NCI-H526 (cell line): ENCODE data around the gene HSP90AB1.
A peak's percentile ranks its signal among the peaks of the same experiment; 100 is the strongest.

Source experiments
- DNase-seq, 2 experiments: peaks; one replicate each; lab custom pipeline; 2025; lab: John Stamatoyannopoulos, UW

The HSP90AB1 gene

DNA sequence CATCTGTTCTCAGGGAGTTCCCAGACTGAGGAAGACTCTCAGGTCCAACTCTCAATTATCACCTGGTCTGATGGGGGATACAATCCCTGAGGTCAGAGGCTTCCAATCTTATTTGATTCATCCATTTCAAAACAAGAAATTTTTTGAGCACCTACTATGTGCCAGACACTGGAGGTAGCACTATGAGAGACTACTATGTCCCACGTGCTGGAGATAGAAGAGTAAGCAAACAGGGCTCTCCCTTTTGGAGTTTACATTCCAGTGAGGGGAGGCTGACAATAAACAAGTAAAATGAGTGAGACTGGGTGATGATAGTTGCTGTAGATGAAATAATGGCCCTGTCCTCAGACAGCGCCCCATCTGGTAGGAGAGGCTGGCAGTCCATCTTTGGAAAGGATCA is 39.8 kb downstream of the HSP90AB1 start:
- DNase-seq, result no peak

DNA sequence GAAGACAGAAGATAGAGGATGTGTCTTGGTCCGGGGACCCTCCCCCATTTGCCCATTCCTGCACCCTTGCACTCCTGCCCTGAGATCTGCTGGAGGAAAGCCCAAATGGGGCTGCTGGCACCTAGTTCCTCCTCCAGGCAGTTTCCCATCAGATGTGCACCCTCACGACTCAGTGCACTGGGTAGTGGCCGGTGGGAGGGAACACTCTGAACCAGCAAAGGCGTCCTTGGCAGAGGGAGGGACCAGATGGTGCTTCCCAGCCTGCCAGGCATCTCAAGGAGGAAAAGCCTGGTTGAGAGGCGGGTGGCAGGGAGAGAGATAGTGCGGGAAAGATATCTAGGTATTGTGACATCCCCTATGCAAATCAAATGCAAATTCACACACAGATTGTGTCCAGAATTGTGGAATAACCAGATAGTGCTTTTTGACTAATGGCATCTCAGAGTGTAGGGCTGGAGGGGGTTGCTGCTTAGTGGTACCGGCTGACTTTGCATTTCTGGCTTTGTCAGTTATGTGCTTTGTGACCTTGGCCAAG is 42.9 kb downstream of the HSP90AB1 start:
- DNase-seq, result peak in 1 of 2 experiments; percentile 49

DNA sequence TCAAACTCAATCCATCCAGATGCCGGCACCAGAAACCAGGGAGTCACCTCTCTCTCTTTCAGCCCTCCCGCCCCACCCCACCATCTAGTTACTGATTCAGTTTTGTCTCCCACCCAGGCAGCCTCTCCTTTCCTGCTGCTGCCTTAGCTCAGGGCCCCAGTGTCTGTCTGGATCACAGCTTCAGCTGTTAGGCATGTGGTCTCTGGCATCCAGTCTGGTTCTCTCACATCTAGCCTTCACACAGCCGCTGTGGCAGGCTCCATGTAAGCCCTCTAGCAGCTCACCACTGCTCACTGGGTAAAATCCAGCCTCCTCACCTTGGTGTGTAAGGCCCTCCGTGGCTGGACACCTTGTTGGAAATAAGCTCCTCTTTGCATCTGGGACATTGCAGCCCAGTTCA is 44.9 kb downstream of the HSP90AB1 start:
- no peak for DNase-seq

DNA sequence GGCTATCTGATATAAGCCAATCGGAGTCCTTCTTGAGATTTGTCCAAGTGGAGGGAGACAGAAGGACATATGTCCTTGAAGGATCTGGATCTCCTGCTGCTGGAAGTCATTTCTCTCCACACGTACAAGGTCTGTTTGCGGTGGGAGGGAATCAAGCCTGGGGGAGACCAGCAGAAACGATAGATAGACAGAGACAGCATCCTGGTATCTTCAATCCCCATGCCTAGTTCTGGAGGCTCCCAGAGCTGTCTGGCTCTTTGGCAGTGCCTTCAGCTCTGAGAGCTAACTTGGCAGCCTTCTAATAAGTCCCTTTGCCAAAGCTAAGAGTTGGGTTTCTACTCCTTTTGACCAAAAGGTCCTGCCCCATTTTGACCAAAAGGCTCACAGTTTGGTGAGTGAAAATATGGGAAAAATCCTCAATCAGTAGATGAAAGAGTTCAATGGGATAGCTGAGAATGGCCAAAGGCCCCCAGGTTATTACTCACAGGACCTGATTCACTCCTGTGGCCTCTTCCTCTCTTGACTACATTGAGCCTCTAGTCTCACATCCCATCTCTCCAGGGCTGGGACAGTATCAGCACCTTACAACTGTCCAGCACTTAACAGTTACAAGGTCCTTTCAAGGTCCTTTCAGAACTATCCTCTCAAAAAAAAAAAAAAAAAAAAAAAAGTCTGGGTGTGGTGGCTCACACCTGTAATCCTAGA is 45.9 kb downstream of the HSP90AB1 start:
- no peak for DNase-seq

DNA sequence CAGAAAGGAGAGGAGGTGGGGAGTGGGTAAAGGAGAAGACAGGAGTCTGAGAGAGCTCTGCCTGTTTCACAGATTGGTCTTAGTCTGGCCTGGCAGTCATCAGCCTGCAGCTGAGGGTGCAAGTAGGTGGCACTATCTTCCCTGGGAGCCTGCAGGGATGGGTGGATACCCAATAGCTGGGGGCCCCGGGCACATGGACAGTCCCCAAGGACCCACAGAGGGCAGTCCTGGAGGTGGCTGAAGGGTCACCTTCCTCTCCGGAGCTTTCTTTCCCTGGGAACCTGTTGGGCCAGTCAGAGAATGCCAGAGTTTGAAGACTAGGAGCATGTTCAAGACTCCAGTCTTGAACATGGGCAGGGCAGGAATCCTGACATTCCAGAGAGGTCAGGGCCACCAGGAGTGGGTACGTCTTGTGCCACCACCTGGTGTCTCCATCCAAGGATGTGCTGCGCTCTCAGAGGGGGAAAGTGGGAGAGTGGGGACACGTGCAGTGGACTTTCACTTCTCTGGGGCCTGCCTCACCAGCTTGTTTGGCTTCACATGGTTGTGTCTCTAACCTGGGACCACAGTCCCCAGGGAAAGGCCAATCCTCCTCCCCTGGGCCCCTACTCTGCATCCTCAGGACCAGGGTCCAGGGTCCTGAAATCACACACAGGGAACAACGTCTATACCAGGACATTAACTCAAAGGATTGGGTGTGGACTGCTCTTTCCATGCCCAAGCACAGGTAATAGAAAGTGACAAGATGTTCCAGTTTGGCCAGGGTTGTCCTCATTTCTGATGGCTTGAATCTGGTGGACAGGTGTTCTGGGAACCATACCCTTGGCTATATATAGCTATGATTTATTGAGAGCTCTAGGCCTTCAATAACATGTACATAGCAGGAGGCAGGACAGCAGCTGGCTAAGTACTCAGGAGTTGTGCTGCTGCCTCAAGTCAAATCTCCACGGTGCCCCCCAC is 48.2 kb downstream of the HSP90AB1 start:
- DNase-seq, result no peak

DNA sequence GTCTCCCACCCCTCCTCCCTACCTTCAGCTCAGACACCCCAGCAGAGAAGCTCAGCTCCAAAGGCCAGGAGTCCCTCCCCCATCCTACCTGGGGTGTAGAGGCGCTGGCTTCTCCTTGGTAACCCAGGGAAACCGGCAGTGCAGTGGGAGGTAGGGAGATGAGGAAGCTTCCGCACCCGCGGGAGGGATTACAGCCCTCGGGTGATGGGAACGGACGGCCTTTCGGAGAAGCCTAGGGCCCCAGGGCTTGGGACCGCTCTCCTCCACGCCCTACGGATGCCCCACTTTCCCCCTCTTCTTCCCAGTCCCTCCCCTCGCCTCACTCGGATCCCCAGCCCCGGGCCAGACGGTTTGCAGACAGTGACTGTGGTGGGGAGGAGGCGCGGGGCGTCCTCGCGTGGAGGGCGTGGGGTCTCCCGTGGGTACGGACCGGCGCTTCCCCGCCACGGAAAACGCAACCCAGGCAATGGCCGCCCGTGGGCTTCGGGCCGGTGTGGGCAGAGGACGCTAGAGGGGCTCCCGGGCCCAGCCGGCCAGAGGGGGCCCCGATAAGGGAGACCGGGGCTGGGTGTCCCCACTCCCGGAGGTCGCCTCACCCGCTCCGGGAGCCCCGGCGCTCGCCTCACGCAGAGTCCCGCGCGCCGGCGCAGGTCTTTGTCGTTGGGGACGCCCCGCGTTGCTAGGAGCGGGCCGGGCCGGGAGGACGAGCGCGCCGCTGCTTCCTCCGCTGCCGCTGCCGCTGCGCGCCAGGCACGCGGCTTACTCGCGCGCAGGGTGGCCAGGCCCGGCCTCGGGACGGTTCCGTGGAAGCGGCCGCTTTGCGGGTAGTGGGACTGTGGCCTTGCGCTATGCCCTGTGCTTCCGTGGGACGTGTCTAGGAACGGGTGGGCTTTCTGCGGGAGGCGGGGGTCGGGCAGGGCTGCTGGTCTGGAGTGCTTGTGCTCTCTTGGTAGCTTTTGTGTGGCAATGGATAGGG is 50.5 kb downstream of the HSP90AB1 start:
- peak in 1 of 2 experiments; percentile 77 for DNase-seq

DNA sequence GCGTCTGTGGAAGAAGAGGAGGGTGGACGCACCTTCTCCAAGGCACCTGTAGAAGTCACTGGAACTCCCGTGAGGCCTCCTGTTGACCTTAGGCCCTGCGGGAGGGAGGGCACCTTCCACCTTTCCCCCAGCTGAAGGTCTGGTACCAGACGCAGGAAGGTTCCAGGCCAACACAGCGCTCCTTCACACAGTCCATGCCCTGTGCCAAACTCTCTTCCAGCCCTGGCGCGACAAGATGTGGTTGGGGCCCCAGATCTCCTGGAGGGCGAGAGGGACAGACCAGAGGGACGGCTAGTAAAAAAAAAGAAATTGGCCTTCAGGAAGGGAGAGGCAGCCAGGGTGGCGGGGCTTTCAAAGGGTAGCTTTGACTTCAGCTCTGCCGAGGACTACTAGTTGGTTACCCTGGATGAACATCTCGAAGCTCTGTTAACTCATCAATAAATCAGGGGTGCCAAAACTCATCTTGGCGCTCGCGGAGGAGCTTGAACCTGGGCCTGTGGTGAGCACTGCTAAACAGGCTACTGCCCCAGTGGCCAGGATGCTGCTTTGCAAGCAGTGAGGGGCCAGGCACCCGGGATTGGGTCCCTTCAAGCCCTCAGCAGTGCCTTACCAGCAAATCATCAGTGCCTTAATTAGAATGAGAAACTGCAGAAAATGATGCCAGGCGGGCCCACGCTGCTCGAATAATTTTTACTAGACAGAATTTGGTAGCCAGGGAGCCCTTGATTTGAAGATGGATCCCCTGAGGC is 51.3 kb downstream of the HSP90AB1 start:
- no peak for DNase-seq

DNA sequence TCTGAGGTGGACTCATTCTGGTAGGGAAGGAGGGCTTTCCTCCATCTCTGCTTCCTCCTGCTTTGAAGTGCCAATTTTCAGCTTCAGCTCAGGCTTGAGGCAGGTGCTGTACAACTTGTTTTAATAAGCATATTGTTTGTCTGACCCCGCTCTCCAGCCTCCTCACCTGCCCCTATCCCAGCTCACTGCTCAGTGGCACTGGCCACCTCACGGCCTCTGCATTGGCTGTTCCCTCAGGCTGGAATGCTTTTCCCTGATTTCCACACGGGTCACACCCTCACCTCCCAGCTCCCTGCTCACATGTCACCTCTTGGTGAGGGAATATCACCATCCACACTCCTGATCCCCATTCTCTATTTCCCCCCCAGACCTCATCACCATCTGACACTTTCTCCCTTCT is 52.0 kb downstream of the HSP90AB1 start:
- DNase-seq, result no peak

DNA sequence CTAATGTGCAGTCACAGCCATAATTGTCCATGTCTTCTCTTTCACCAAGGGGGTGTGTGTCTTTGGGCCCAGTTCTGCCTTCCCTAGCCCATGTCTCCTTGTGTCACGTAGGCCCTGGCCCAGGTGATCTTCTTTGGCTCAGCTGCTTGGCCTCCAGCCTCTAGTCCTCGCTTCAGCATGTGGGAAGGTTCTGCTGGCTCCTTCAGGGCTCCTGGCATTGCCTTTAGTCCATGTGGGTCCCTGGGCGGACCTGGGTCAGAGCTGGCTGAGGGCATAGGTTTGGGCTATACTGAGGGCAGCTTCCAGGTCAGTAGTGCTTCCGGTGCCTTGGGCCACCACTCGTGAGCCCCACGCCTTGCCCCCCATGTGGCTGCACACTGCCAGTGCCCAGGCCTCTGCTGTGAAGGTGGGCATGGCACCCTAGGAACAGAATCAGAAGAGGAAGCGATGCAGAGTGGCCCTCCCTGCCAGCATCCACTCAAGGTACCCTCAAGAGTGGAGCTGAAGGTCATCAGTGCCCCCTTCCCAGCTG is 53.5 kb downstream of the HSP90AB1 start:
- DNase-seq, result no peak

DNA sequence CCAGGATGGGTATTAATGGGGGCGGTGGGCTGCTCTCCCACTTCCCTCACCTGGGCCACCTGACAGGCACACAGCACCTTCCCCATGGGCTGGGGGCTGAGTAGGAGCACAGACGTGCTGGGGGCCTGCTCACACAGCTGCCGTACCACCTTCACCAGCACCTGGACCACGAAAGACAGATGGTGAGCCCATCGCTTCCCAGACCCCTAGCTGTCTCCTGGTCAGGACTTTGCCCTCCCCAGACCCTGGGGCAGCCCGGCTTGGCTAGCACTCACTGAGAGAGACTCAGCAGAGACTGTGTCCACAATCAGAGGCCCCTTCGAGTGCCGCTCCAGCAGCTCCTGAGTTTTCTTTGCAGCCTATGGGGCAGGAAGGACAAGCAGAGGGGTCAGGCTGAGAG is 54.2 kb downstream of the HSP90AB1 start:
- no peak for DNase-seq

DNA sequence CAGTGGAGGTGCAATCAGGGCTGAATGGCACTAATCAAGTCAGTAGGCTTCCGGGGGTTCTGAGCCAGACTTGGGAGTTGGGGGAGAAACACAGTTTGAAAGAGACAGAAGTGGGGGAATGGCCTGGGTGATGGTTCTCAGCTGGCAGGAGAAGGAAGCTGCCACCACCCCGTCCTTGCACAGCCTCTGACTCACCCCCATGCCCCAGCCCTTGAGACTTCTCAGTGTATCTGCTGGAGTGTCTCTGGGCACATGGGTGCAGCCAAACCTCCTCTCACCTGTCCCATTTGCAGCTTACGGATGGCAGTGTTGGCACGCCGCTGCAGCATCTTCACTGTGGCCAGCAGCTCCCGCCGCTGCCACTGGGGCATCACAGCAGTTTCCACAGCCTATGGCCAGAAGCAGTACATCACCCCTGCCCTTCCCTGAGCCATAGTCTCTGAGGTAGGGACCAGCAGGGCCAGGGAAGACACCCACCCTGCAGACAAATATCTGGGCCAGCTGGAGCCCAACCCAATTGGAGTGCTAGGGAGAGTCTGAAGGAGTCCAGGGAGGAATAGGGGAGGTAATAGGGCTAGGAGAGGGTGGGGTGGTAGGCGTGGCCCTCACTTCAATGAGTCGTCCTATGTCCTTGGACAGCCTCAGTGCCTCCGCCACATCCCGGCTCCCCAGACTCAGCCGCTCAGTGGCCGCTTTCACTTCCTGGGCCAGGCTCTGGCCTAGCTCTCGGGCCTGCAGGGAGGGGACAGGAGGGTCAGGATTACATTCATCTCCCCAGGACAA is 55.1 kb downstream of the HSP90AB1 start:
- no peak for DNase-seq

DNA sequence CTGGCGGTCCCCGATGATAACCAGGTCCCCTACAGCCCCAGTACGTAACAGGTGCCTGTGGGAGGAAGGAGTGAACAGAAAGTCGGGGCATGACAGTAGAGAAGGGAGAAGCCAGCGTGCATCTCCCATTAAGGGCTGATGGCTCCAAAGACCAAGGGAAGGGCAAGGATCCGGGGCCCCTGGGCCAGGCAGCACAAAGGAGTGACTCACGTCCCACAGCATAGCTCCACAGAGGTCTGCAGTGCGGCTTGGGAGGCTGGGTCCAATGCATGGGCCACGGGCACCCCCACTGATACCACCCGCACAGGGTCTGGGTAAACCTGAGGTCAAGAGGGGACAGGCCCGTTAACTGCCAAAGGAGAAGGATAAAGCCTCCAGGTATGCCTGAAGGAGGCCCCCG is 56.0 kb downstream of the HSP90AB1 start:
- DNase-seq, result no peak
